Pericardium fibroblast (primary cell): ENCODE measurements around the gene RHEB. TPM values are rescaled to one million over a fixed set of nuclear protein-coding genes. Genes with fewer than 3 reads are reported as not detected.

Source experiments
- total RNA-seq: library from RNA; depleted of rRNA; stranded (reverse); fragments of >200 nt; gene quantifications from 2 replicates; pipeline ENCODE4 v1.2.3, GENCODE V29; 2015

RHEB gene
- total RNA-seq: 46.1 and 84.6 TPM in 2 replicates

GRCh38 chr7:151519765-151520418 lies at the start of gene RHEB:
Gene RHEB, minus strand, starts transcription at chr7:151519895. Its CDS starts 384 bp downstream, at chr7:151519511.

GRCh38 chr7:151439855-151440798 lies 79.6 kb downstream of the RHEB start, which contains the start of gene CRYGN:
Gene CRYGN, minus strand, starts transcription at chr7:151440141. Its CDS starts 224 bp downstream, at chr7:151439917.

Other genes with a start within 250 kb of the RHEB start
- gene NUB1, start 178.1 kb downstream of the RHEB start, total RNA-seq: 30.7 TPM in 2 replicates
- gene WDR86, start 109.9 kb downstream of the RHEB start, total RNA-seq: 2.3 and 7.6 TPM in 2 replicates
- gene CRYGN, start 79.8 kb downstream of the RHEB start, total RNA-seq: under 0.01 TPM in 1 of 2 replicates, not detected in the other